WTC11 (cell line): ENCODE data around the gene MRPS6. TPM values are rescaled to one million over a fixed set of nuclear protein-coding genes. Genes with fewer than 3 reads are reported as not detected.

Experiments
- ATAC-seq: fragments of 200-7000 bp; cut with Tn5 transposase; 2 replicates; pipeline ENCODE4 v1.10.0; 2021; ENCODE audit warnings: mild to moderate bottlenecking, moderate library complexity
- CTCF ChIA-PET: fragments of 300-600 bp; sonication (Branson Sonifier 250); formaldehyde crosslinking; loops from one replicate; lab custom pipeline; 2021; ENCODE audit warnings: antibody characterized with exemption; lab: Charles Lee
- POLR2A ChIA-PET: fragments of 350-600 bp; sonication (Branson Sonifier 250); formaldehyde crosslinking; loops from one replicate; lab custom pipeline; 2021; ENCODE audit warnings: antibody characterized with exemption; lab: Charles Lee
- DNase-seq: peaks from one replicate; pipeline ENCODE4 v3.0.0; 2021; ENCODE audit warnings: low spot score
- H3K27ac Mint-ChIP-seq: 2 replicates; pipeline ENCODE4 v1.8.0; 2021; ENCODE audit warnings: mixed read lengths
- H3K27me3 Mint-ChIP-seq: 2 replicates; pipeline ENCODE4 v1.8.0; 2021; ENCODE audit warnings: low read depth, mild to moderate bottlenecking, moderate library complexity, mixed read lengths
- H3K36me3 Mint-ChIP-seq: 2 replicates; pipeline ENCODE4 v1.8.0; 2021; ENCODE audit warnings: mixed read lengths
- H3K4me1 Mint-ChIP-seq: 2 replicates; pipeline ENCODE4 v1.8.0; 2022; ENCODE audit warnings: mixed read lengths
- H3K4me3 Mint-ChIP-seq: 2 replicates; pipeline ENCODE4 v1.8.0; 2021; ENCODE audit warnings: mild to moderate bottlenecking, moderate library complexity, mixed read lengths
- H3K9me3 Mint-ChIP-seq: 2 replicates; pipeline ENCODE4 v1.8.0; 2021; ENCODE audit warnings: mixed read lengths
- CREM ChIP-seq: sonication (generic); formaldehyde crosslinking; IDR thresholded peaks from 2 replicates; pipeline ENCODE4 v1.8.1; 2022; ENCODE audit warnings: mild to moderate bottlenecking, missing genetic modification reagents, moderate library complexity
- CTCF ChIP-seq: fragments of 200-600 bp; IDR thresholded peaks from 2 replicates; pipeline ENCODE4 v1.8.0; 2022; ENCODE audit warnings: antibody characterized with exemption
- EMX1 ChIP-seq: fragments of 250-450 bp; sonication (Bioruptor Pico); IDR thresholded peaks from 2 replicates; pipeline ENCODE4 v1.8.0; 2021; ENCODE audit warnings: mild to moderate bottlenecking
- GRHL2 ChIP-seq: fragments of 250-450 bp; sonication (Bioruptor Pico); IDR thresholded peaks from 2 replicates; pipeline ENCODE4 v1.8.0; 2022; ENCODE audit warnings: mild to moderate bottlenecking, moderate library complexity; ENCODE audit not compliant: insufficient replicate concordance, severe bottlenecking
- IRF2 ChIP-seq: sonication (generic); formaldehyde crosslinking; IDR thresholded peaks from 2 replicates; pipeline ENCODE4 v1.8.0; 2022; ENCODE audit warnings: low read depth, missing genetic modification reagents, borderline replicate concordance
- NFATC4 ChIP-seq: fragments of 250-450 bp; sonication (Bioruptor Pico); IDR thresholded peaks from 2 replicates; pipeline ENCODE4 v1.9.0; 2021; ENCODE audit warnings: mild to moderate bottlenecking
- NR2C2 ChIP-seq: sonication (generic); formaldehyde crosslinking; IDR thresholded peaks from 2 replicates; pipeline ENCODE4 v1.8.0; 2022; ENCODE audit warnings: mild to moderate bottlenecking, missing genetic modification reagents
- NR3C1 ChIP-seq: sonication (generic); formaldehyde crosslinking; conservative IDR thresholded peaks from 2 replicates; pipeline ENCODE4 v1.8.1; 2023; ENCODE audit warnings: low read depth, mild to moderate bottlenecking, missing genetic modification reagents
- PRRX2 ChIP-seq: fragments of 250-450 bp; sonication (Bioruptor Pico); IDR thresholded peaks from 2 replicates; pipeline ENCODE4 v1.8.0; 2021; ENCODE audit warnings: mild to moderate bottlenecking
- ZNF121 ChIP-seq: sonication (generic); formaldehyde crosslinking; IDR thresholded peaks from 2 replicates; pipeline ENCODE4 v1.8.0; 2023; ENCODE audit warnings: missing genetic modification reagents
- ZNF219 ChIP-seq: sonication (generic); formaldehyde crosslinking; IDR thresholded peaks from 2 replicates; pipeline ENCODE4 v1.8.0; 2023; ENCODE audit warnings: missing genetic modification reagents, mild to moderate bottlenecking, borderline replicate concordance
- ZNF232 ChIP-seq: sonication (generic); formaldehyde crosslinking; IDR thresholded peaks from 2 replicates; pipeline ENCODE4 v1.8.0; 2022; ENCODE audit warnings: mild to moderate bottlenecking, missing genetic modification reagents
- ZNF263 ChIP-seq: sonication (generic); formaldehyde crosslinking; IDR thresholded peaks from 2 replicates; pipeline ENCODE4 v1.8.1; 2022; ENCODE audit warnings: low read depth, mild to moderate bottlenecking, moderate library complexity, missing genetic modification reagents
- ZNF317 ChIP-seq: sonication (generic); formaldehyde crosslinking; IDR thresholded peaks from 2 replicates; pipeline ENCODE4 v1.8.1; 2023; ENCODE audit warnings: low read depth, mild to moderate bottlenecking, moderate library complexity, missing genetic modification reagents, borderline replicate concordance
- ZNF416 ChIP-seq: fragments of 250-450 bp; sonication (Bioruptor Pico); IDR thresholded peaks from 2 replicates; pipeline ENCODE4 v1.9.0; 2021; ENCODE audit warnings: mild to moderate bottlenecking, inconsistent platforms
- total RNA-seq: library from RNA; stranded (reverse); gene quantifications from 3 replicates; pipeline ENCODE4 v1.2.3, GENCODE V29; 2021
- TF ChIP-seq, protein P1 (sequence below): sonication (generic); formaldehyde crosslinking; IDR thresholded peaks from 2 replicates; pipeline ENCODE4 v1.8.1; 2022; ENCODE audit warnings: mild to moderate bottlenecking, missing genetic modification reagents, moderate library complexity, borderline replicate concordance
- TF ChIP-seq, protein P2 (sequence below): sonication (generic); formaldehyde crosslinking; IDR thresholded peaks from 2 replicates; pipeline ENCODE4 v1.8.0; 2022; ENCODE audit warnings: mild to moderate bottlenecking, missing genetic modification reagents
- TF ChIP-seq, protein P3 (sequence below): sonication (generic); formaldehyde crosslinking; IDR thresholded peaks from 2 replicates; pipeline ENCODE4 v1.8.0; 2022; ENCODE audit warnings: mild to moderate bottlenecking, missing genetic modification reagents
- TF ChIP-seq, protein P4 (sequence below): sonication (generic); formaldehyde crosslinking; IDR thresholded peaks from 2 replicates; pipeline ENCODE4 v1.8.1; 2023; ENCODE audit warnings: mild to moderate bottlenecking, missing genetic modification reagents, moderate library complexity
- TF ChIP-seq, protein P5 (sequence below): fragments of 250-450 bp; sonication (Bioruptor Pico); IDR thresholded peaks from 2 replicates; pipeline ENCODE4 v1.9.0; 2021; ENCODE audit warnings: mild to moderate bottlenecking

MRPS6 gene
- total RNA-seq, 1 experiment from 2014 or later: 133 TPM

- peaks cover 51% of the 10 kb centered on the region for H3K4me1 Mint-ChIP-seq
- CTCF ChIA-PET: no interaction called here
Observed at GRCh38 chr21:34181431-34182039, 108.2 kb downstream of the MRPS6 start.

GRCh38 chr21:34182436-34182835, 109.1 kb downstream of the MRPS6 start:
- no peak for ATAC-seq
- H3K36me3 Mint-ChIP-seq: no peaks in the 10 kb centered on the region; the same call in 1 of the 2 replicates
- no peak overlapping the region for H3K4me3 Mint-ChIP-seq
- TF ChIP-seq ZNF121 (CRISPR knock-in tag) (no peak), CTCF (no peak), IRF2 (CRISPR knock-in tag) (no peak), EMX1 (CRISPR knock-in tag) (no peak)
- TF ChIP-seq, protein P1, sequence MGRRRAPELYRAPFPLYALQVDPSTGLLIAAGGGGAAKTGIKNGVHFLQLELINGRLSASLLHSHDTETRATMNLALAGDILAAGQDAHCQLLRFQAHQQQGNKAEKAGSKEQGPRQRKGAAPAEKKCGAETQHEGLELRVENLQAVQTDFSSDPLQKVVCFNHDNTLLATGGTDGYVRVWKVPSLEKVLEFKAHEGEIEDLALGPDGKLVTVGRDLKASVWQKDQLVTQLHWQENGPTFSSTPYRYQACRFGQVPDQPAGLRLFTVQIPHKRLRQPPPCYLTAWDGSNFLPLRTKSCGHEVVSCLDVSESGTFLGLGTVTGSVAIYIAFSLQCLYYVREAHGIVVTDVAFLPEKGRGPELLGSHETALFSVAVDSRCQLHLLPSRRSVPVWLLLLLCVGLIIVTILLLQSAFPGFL (CRISPR knock-in tag): no peak
- TF ChIP-seq, protein P2, sequence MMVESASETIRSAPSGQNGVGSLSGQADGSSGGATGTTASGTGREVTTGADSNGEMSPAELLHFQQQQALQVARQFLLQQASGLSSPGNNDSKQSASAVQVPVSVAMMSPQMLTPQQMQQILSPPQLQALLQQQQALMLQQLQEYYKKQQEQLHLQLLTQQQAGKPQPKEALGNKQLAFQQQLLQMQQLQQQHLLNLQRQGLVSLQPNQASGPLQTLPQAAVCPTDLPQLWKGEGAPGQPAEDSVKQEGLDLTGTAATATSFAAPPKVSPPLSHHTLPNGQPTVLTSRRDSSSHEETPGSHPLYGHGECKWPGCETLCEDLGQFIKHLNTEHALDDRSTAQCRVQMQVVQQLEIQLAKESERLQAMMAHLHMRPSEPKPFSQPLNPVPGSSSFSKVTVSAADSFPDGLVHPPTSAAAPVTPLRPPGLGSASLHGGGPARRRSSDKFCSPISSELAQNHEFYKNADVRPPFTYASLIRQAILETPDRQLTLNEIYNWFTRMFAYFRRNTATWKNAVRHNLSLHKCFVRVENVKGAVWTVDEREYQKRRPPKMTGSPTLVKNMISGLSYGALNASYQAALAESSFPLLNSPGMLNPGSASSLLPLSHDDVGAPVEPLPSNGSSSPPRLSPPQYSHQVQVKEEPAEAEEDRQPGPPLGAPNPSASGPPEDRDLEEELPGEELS (CRISPR knock-in tag): no peak
- CTCF ChIA-PET: no interaction called here
- DNase-seq: no peak
- H3K4me1 Mint-ChIP-seq: peaks cover 51% of the 10 kb centered on the region
- no peak overlapping the region for H3K27ac Mint-ChIP-seq
- H3K9me3 Mint-ChIP-seq: peaks cover under 1% of the 10 kb centered on the region; the same call in 1 of the 2 replicates
- POLR2A ChIA-PET: no interaction called here
- H3K27me3 Mint-ChIP-seq: peaks cover 21% of the 10 kb centered on the region

More at GRCh38 chr21:34181431-34182039, 108.2 kb downstream of the MRPS6 start:
- ATAC-seq (no peak), DNase-seq (no peak)
- Mint-ChIP-seq H3K4me3 (no peak overlapping the region), H3K36me3 (no peaks in the 10 kb centered on the region; the same call in 1 of the 2 replicates), H3K27ac (no peak overlapping the region), H3K27me3 (peaks cover 30% of the 10 kb centered on the region), H3K9me3 (no peaks in the 10 kb centered on the region)
- POLR2A ChIA-PET: no interaction called here
- TF ChIP-seq NFATC4 (CRISPR knock-in tag) (no peak), ZNF317 (no peak), NR2C2 (CRISPR knock-in tag) (no peak), GRHL2 (CRISPR knock-in tag) (no peak), CREM (CRISPR knock-in tag) (no peak), ZNF263 (CRISPR knock-in tag) (no peak)
- TF ChIP-seq, protein P3, sequence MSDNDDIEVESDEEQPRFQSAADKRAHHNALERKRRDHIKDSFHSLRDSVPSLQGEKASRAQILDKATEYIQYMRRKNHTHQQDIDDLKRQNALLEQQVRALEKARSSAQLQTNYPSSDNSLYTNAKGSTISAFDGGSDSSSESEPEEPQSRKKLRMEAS (CRISPR knock-in tag): no peak

DNA sequence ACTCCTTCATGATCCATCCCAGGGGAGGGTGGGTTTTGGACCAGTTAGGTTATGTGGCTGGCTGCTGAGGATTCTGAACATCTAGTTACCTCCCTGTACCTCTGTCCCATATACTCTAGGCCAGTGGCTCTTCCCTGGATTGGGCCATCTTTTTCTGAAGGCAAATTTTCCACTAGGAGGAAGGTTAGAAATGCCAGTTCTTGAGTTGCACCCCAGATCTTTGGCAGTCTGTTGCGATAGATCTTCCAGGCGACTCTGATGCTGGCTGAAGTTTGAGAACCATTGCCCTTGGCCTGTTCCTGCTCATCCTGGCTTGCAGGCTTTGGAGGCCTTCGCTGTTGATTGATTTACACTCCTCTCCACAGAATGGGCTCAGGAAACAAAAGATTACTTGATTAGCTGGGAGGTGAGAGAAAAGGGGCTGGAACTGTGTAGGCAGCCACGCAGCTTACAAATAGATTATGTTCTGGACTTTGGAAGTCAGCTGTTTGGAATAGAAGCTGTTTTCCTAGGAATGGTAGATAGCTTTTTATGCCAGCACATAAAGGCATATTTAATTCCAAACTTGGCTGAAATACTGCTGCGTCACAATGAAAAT, 110.1 kb downstream of the MRPS6 start:
- no peak overlapping the region for H3K27ac Mint-ChIP-seq
- peaks cover 4% of the 10 kb centered on the region for H3K9me3 Mint-ChIP-seq
- DNase-seq (no peak), ATAC-seq (no peak)
- H3K4me1 Mint-ChIP-seq: peaks cover 43% of the 10 kb centered on the region
- peaks cover 11% of the 10 kb centered on the region for H3K27me3 Mint-ChIP-seq
- no peak overlapping the region for H3K4me3 Mint-ChIP-seq
- no peaks in the 10 kb centered on the region; the same call in 1 of the 2 replicates for H3K36me3 Mint-ChIP-seq
- no peak for TF ChIP-seq ZNF219 (CRISPR knock-in tag)
- TF ChIP-seq, protein P4, sequence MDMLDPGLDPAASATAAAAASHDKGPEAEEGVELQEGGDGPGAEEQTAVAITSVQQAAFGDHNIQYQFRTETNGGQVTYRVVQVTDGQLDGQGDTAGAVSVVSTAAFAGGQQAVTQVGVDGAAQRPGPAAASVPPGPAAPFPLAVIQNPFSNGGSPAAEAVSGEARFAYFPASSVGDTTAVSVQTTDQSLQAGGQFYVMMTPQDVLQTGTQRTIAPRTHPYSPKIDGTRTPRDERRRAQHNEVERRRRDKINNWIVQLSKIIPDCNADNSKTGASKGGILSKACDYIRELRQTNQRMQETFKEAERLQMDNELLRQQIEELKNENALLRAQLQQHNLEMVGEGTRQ (CRISPR knock-in tag): no peak
- TF ChIP-seq, protein P5, sequence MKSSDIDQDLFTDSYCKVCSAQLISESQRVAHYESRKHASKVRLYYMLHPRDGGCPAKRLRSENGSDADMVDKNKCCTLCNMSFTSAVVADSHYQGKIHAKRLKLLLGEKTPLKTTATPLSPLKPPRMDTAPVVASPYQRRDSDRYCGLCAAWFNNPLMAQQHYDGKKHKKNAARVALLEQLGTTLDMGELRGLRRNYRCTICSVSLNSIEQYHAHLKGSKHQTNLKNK (CRISPR knock-in tag): no peak
- TF ChIP-seq NR3C1: no peak
- no peak for TF ChIP-seq ZNF416 (CRISPR knock-in tag)
- no peak for TF ChIP-seq ZNF232 (CRISPR knock-in tag)
- TF ChIP-seq PRRX2 (CRISPR knock-in tag): no peak
- no peak for TF ChIP-seq IRF2 (CRISPR knock-in tag)
- ChIA-PET CTCF (no interaction called here), POLR2A (no interaction called here)
